HG03095 (cell line): ENCODE data around the gene PTCD2.
A peak's percentile ranks its signal among the peaks of the same experiment; 100 is the strongest.

Experiments
- ATAC-seq: cut with Tn5 transposase; IDR thresholded peaks from one replicate; pipeline ENCODE4 v1.9.1; 2021; ENCODE audit warnings: moderate library complexity; ENCODE audit not compliant: unreplicated experiment

Gene PTCD2

GRCh38 chr5:72319976-72320752 is at the start of gene PTCD2, which contains the start of gene MRPS27:
Gene PTCD2 (plus strand): TSS chr5:72320373. CDS start chr5:72320383, 10 bp downstream.
Gene MRPS27 (minus strand): TSS chr5:72320240. CDS start chr5:72320221, 19 bp downstream.
- ATAC-seq = peak; percentile 99

GRCh38 chr5:72271702-72272101 is 48.5 kb upstream of the PTCD2 start:
- ATAC-seq = no peak

DNA sequence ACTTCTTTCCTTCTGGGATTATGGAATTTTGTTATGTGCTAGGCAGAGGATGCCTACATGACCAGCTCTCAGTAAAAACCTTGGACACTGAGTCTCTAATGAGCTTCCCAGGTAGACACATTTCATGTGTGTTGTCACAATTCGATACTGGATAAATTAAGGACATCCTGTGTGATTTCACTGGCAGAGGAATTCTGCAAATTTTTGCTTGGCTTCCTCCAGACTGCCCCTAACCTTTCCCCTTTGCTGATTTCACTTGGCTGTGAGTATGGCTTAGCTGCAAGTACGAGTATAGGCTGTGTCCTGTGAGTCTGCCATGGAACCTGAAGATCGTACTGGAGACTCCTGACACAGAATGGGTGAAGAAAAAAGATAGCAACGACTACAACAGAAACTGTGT is 47.8 kb upstream of the PTCD2 start:
- no peak for ATAC-seq

DNA sequence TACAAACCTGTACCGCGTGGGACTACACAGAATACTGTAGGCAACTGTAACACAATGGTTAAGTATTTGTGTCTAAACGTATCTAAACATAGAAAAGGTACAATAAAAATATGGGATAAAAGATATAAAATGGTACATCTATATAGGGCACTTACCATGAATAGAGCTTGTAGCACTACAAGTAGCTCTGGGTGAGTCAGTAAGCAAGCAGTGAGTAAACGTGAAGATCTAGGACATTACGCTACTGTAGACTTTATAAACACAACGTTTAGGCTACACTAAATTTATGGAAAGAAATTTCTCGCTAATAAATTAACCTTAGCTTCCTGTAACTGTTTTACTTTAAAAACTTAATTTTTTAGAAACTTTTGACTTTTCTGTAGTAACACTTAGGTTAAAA is 46.6 kb upstream of the PTCD2 start:
- no peak for ATAC-seq

- ATAC-seq = no peak
These were observed 43.9 kb upstream of the PTCD2 start for GRCh38 chr5:72276219-72276752.

GRCh38 chr5:72280581-72281069 is 39.5 kb upstream of the PTCD2 start:
- no peak for ATAC-seq

GRCh38 chr5:72281430-72281763 is 38.8 kb upstream of the PTCD2 start:
- no peak for ATAC-seq

GRCh38 chr5:72281764-72282499 is 38.2 kb upstream of the PTCD2 start:
- ATAC-seq = no peak

GRCh38 chr5:72282878-72283277 is 37.3 kb upstream of the PTCD2 start:
- no peak for ATAC-seq

- ATAC-seq = no peak
These were observed 36.8 kb upstream of the PTCD2 start for GRCh38 chr5:72283358-72283757.

- ATAC-seq = no peak
These were observed 35.4 kb upstream of the PTCD2 start for GRCh38 chr5:72284559-72285423.

GRCh38 chr5:72285424-72285821 is 34.8 kb upstream of the PTCD2 start:
- ATAC-seq = no peak

GRCh38 chr5:72286798-72287197 is 33.4 kb upstream of the PTCD2 start:
- no peak for ATAC-seq

DNA sequence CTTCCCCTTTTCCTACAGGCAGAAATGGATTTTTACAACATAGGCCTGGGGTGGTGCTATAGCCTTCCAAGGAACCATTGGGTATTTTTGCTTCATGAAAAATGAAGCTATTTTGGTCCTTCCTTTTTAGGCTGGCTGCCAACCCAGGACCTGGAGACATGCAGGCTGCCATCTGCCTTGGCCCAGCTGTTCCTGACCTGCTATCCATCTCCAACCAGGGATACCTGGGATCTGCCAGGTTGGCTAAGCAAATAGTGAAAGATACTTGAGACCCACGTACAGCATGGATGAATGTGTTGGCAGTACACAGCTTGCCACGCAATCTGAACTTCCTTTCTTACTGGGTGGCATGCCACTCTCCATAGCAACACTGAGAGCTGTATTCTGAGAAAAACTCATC is 31.2 kb upstream of the PTCD2 start:
- ATAC-seq = no peak

DNA sequence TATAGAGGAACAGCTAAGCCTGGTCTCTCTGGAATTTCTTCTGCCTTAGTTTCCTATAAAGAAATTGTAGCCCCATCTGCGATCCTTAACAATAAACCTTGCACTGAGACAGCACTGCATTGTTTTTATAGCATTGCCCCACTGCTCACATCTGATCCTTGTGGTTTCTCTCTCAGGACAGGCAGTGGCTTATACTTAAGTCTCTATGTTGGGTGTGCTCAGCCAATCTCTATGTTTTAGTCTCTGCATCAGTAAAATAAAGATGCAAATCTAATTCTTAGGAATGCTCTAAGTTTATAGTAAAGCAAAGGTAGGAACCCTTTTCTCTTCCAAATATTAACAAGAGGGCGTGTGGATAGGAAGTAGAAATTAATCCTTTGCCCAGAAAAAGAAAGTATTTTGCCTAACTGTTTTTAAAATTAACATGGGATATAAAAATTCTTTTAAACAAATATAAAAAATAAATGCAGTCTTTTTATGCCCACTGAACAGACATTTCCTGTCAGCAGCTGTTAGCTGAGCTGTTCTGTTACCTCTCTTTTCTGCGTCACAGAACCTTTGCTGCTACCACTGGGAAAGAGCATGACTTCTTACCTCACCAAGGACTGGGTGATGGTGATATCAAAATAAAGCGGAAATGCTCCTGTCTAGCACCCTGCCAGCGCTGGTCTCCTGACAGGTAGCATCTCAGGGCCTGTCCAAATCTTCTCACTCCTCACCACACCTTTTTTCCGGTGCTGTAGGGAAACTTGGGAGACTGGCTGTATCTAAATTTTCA is 29.6 kb upstream of the PTCD2 start:
- no peak for ATAC-seq

DNA sequence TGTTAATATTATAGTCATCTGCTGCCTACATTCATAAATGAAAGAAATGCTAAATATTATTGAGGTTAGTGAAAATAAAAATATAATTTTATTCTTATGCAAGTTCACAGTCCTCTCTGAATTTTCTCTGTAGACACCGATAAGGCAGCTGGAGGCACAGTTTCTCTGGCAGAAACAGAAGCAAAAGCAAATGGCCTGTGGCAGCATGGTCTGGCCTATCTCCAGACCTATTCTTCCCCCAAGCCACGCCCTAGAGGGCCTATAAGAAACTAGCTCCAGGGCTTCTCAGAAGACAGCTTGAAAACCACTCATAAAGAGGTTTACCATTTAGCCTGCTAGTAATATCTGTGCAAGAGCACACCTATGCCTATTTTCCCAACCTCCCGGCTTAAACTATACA is 28.6 kb upstream of the PTCD2 start:
- no peak for ATAC-seq

DNA sequence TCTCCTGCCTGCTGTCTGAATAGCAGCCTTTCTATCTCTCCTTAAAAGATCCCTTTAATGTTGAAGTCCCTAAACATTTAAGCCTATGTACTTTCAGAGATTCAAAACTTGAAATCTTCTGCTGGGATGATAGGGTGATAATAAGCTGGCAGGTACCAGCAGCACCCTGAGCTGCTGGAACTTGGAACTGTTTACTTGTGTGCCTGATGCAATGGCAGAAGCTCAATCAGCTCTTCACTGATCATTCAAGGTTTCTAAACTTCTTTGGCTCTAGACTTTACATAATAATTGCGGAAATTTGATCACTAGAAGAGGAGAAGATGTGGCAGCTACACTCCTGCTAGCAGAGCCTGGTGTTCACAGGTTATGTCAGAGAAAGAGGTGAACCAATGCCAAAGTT is 27.8 kb upstream of the PTCD2 start:
- ATAC-seq = no peak

- ATAC-seq = no peak
These were observed 26.6 kb upstream of the PTCD2 start for GRCh38 chr5:72293495-72294055.

GRCh38 chr5:72294473-72294872 is 25.7 kb upstream of the PTCD2 start:
- ATAC-seq = no peak

DNA sequence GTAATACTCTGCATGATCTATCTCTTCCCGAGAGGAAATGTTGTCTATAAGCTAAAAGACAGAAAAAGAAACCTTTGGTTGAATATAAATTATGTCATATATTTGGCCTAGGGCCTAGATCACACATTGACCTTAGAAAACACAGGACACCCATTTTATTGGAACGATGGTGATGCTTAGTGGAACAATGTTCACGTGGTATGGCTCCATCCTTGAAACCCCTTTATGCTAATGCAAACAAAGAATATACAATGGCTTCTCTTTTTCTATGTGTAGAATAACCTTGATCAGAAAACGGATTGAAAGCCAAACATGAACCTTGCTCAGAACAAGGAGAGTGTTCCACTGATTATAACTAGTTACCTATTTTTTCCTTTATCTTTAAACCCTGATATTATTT is 24.6 kb upstream of the PTCD2 start:
- ATAC-seq = no peak
